NCI-H82 (cell line): Measurements from ENCODE around the gene METTL15.
"Not testable (repeated sequence)": the region's sequence is repeated elsewhere in the genome, so short reads cannot be mapped to it uniquely, and the experiment has no call there.

Source experiments
- DNase-seq: peaks from one replicate; lab custom pipeline; 2025; lab: John Stamatoyannopoulos, UW

Gene METTL15

GRCh38 chr11:28110108-28110820, 2.1 kb downstream of the METTL15 start:
- DNase-seq = peak; percentile 83

- no peak for DNase-seq
These were observed 2.6 kb downstream of the METTL15 start for GRCh38 chr11:28110821-28111200.

GRCh38 chr11:28114116-28114515, 5.9 kb downstream of the METTL15 start:
- DNase-seq = no peak

- DNase-seq = no peak
These were observed 6.5 kb downstream of the METTL15 start for GRCh38 chr11:28114731-28115130.

GRCh38 chr11:28117712-28118111, 9.5 kb downstream of the METTL15 start:
- DNase-seq = no peak

- DNase-seq = no peak
These were observed 15.0 kb downstream of the METTL15 start for GRCh38 chr11:28123151-28123581.

- no peak for DNase-seq
These were observed 24.4 kb downstream of the METTL15 start for GRCh38 chr11:28132548-28132947.

GRCh38 chr11:28133146-28133545, 25.0 kb downstream of the METTL15 start:
- DNase-seq = no peak

GRCh38 chr11:28136157-28136556, 28.0 kb downstream of the METTL15 start:
- not testable (repeated sequence) for DNase-seq

GRCh38 chr11:28137366-28137765, 29.2 kb downstream of the METTL15 start:
- no peak for DNase-seq

- DNase-seq = no peak
These were observed 29.6 kb downstream of the METTL15 start for GRCh38 chr11:28137832-28138231.

GRCh38 chr11:28139841-28140415, 31.7 kb downstream of the METTL15 start:
- DNase-seq = no peak

- DNase-seq = no peak
These were observed 32.7 kb downstream of the METTL15 start for GRCh38 chr11:28140689-28141455.

- DNase-seq = no peak
These were observed 34.5 kb downstream of the METTL15 start for GRCh38 chr11:28142724-28143123.

- no peak for DNase-seq
These were observed 36.6 kb downstream of the METTL15 start for GRCh38 chr11:28144808-28145207.

GRCh38 chr11:28146123-28146751, 38.0 kb downstream of the METTL15 start:
- DNase-seq = no peak

GRCh38 chr11:28152743-28153142, 44.6 kb downstream of the METTL15 start:
- DNase-seq = no peak

GRCh38 chr11:28153586-28153985, 45.4 kb downstream of the METTL15 start:
- DNase-seq = no peak

- no peak for DNase-seq
These were observed 60.5 kb downstream of the METTL15 start for GRCh38 chr11:28168718-28169117.

GRCh38 chr11:28169816-28170215, 61.6 kb downstream of the METTL15 start:
- DNase-seq = no peak

- no peak for DNase-seq
These were observed 62.6 kb downstream of the METTL15 start for GRCh38 chr11:28170759-28171158.

- DNase-seq = no peak
These were observed 68.2 kb downstream of the METTL15 start for GRCh38 chr11:28176351-28176750.

- no peak for DNase-seq
These were observed 87.3 kb downstream of the METTL15 start for GRCh38 chr11:28195449-28195848.
